Neuronal stem cell (in vitro differentiated cells): ENCODE measurements around the gene SP1.

ENCODE experiments used
- DNase-seq: peaks from one replicate; pipeline ENCODE4 v3.0.0-alpha.2; 2013; ENCODE audit warnings: low spot score
- H2AFZ ChIP-seq: one replicate; pipeline ENCODE4 v1.6.1; 2013; ENCODE audit warnings: mild to moderate bottlenecking, low read length, inconsistent platforms
- H2AK5ac ChIP-seq: 2 replicates; pipeline ENCODE4 v1.6.1; 2013; ENCODE audit warnings: low read depth, mild to moderate bottlenecking, inconsistent platforms, low read length, moderate library complexity, mixed read lengths
- H2BK120ac ChIP-seq: 2 replicates; pipeline ENCODE4 v1.6.1; 2013; ENCODE audit warnings: low read depth, mild to moderate bottlenecking, inconsistent platforms, low read length, moderate library complexity, mixed read lengths
- H2BK12ac ChIP-seq: one replicate; pipeline ENCODE4 v1.6.1; 2013; ENCODE audit warnings: low read length, inconsistent platforms
- H2BK15ac ChIP-seq: 2 replicates; pipeline ENCODE4 v1.6.1; 2013; ENCODE audit warnings: mild to moderate bottlenecking, low read length, inconsistent platforms, mixed read lengths
- H2BK5ac ChIP-seq: one replicate; pipeline ENCODE4 v1.6.1; 2013; ENCODE audit warnings: inconsistent platforms, mild to moderate bottlenecking, low read length, moderate library complexity
- H3K14ac ChIP-seq: one replicate; pipeline ENCODE4 v1.6.1; 2013; ENCODE audit warnings: low read length, inconsistent platforms
- H3K18ac ChIP-seq: 2 replicates; pipeline ENCODE4 v1.6.1; 2013; ENCODE audit warnings: low read length, inconsistent platforms
- H3K23ac ChIP-seq: 2 replicates; pipeline ENCODE4 v1.6.1; 2013; ENCODE audit warnings: low read depth, mild to moderate bottlenecking, mixed read lengths, low read length, inconsistent platforms; ENCODE audit not compliant: poor library complexity
- H3K27ac ChIP-seq: replicated peaks from 3 replicates; pipeline ENCODE4 v1.5.1; 2013; ENCODE audit warnings: low read length, inconsistent platforms
- H3K27me3 ChIP-seq, 3 experiments: 2 replicates each; pipeline ENCODE4 v1.6.1; 2013; ENCODE audit warnings: low read length in 3 of 3, mild to moderate bottlenecking in 2 of 3, inconsistent platforms in 1 of 3, low read depth in 1 of 3, mixed read lengths in 1 of 3, moderate library complexity in 1 of 3; ENCODE audit not compliant: control insufficient read depth in 3 of 3, insufficient read depth in 3 of 3
- H3K36me3 ChIP-seq, 2 donors: replicated peaks in 1 of 2; 2 replicates each; pipeline ENCODE4 v1.6.1; 2013; ENCODE audit warnings: low read length in 2 of 2; ENCODE audit not compliant: control insufficient read depth in 2 of 2, insufficient read depth in 2 of 2
- H3K4ac ChIP-seq: 2 replicates; pipeline ENCODE4 v1.6.1; 2013; ENCODE audit warnings: inconsistent platforms, mild to moderate bottlenecking, low read length, moderate library complexity
- H3K4me1 ChIP-seq, 2 donors: 1 replicate in 1 of 2; 2 replicates in 1 of 2; pipeline ENCODE4 v1.6.1; 2013; ENCODE audit warnings: low read length in 2 of 2, low read depth in 1 of 2; ENCODE audit not compliant: control insufficient read depth in 2 of 2, insufficient read depth in 1 of 2
- H3K4me2 ChIP-seq: one replicate; pipeline ENCODE4 v1.6.1; 2013; ENCODE audit warnings: mild to moderate bottlenecking, low read length, inconsistent platforms; ENCODE audit not compliant: insufficient read depth, poor library complexity, severe bottlenecking
- H3K4me3 ChIP-seq, 2 donors: 2 replicates each; pipeline ENCODE4 v1.5.1; 2013; ENCODE audit warnings: low read length in 2 of 2, mild to moderate bottlenecking in 2 of 2, inconsistent platforms in 1 of 2, moderate library complexity in 1 of 2
- H3K79me1 ChIP-seq: one replicate; pipeline ENCODE4 v1.6.1; 2013; ENCODE audit warnings: low read depth, mild to moderate bottlenecking, inconsistent platforms, low read length, moderate library complexity
- H3K9ac ChIP-seq: one replicate; pipeline ENCODE4 v1.6.1; 2013; ENCODE audit warnings: mild to moderate bottlenecking, low read depth, low read length, inconsistent platforms; ENCODE audit not compliant: poor library complexity
- H3K9me3 ChIP-seq, 2 donors: replicated peaks in 1 of 2; 2 replicates each; pipeline versions ENCODE3 to v1.6.1; 2013; ENCODE audit warnings: low read length in 2 of 2, mild to moderate bottlenecking in 2 of 2, inconsistent platforms in 1 of 2, low read depth in 1 of 2, mixed read lengths in 1 of 2, moderate library complexity in 1 of 2; ENCODE audit not compliant: control insufficient read depth in 2 of 2, insufficient read depth in 1 of 2
- H4K8ac ChIP-seq: one replicate; pipeline ENCODE4 v1.6.1; 2013; ENCODE audit warnings: low read depth, mild to moderate bottlenecking, inconsistent platforms, low read length, moderate library complexity
- H4K91ac ChIP-seq: one replicate; pipeline ENCODE4 v1.6.1; 2013; ENCODE audit warnings: low read length, low read depth, mild to moderate bottlenecking, inconsistent platforms; ENCODE audit not compliant: poor library complexity
- WGBS, 2 donors: extraction: QIAGEN DNeasy Blood & Tissue Kit; methylation state at CpG; one replicate each; pipeline ENCODE4 v1.1.7; 2013; ENCODE audit warnings: missing lambda C conversion rate in 2 of 2, mixed read lengths in 1 of 2; ENCODE audit not compliant: insufficient read length in 2 of 2, insufficient replicate concordance in 1 of 2; ENCODE audit errors: extremely low coverage in 2 of 2; 5-methylcytosine and 5-hydroxymethylcytosine counted together

Gene SP1

GRCh38 chr12:53338017-53338416, 42.0 kb upstream of the SP1 start:
- Histone ChIP-seq H2AK5ac (no peak overlapping the region), H3K36me3 (no peaks in the 10 kb centered on the region), H3K9ac (no peak overlapping the region), H3K4me3 (no peak overlapping the region), H4K91ac (no peak overlapping the region), H3K4me2 (no peak overlapping the region), H3K18ac (peak overlapping the region; percentile 65), H3K4me1 (peaks cover 5 to 34% of the 10 kb centered on the region in 2 donors), H3K14ac (no peak overlapping the region), H3K4ac (no peak overlapping the region), H3K23ac (no peak overlapping the region), H3K79me1 (no peaks in the 10 kb centered on the region), H2BK120ac (no peak overlapping the region), H3K27ac (no peak overlapping the region), H2AFZ (no peak overlapping the region), H4K8ac (no peak overlapping the region), H2BK12ac (no peak overlapping the region), H3K9me3 (no peaks in the 10 kb centered on the region), H3K27me3 (peaks cover 0 to 85% (median 0%) of the 10 kb centered on the region in 3 experiments), H2BK15ac (no peak overlapping the region), H2BK5ac (no peak overlapping the region)
- no peak for DNase-seq
- WGBS, 2 donors: no CpG with 5 or more reads among the region's 11 CpGs

- H2BK5ac ChIP-seq: peak overlapping the region; percentile 42
- H3K4me2 ChIP-seq: no peak overlapping the region
- H2AFZ ChIP-seq: no peak overlapping the region
- H3K9me3 ChIP-seq: no peaks in the 10 kb centered on the region
- no peak overlapping the region for H4K91ac ChIP-seq
- no peak overlapping the region for H3K27ac ChIP-seq
- no peak overlapping the region for H4K8ac ChIP-seq
- H3K4ac ChIP-seq: no peak overlapping the region
- no peaks in the 10 kb centered on the region for H3K79me1 ChIP-seq
- no peak overlapping the region for H3K23ac ChIP-seq
- WGBS, 2 donors: no CpG with 5 or more reads among the region's 6 CpGs
- H3K27me3 ChIP-seq: peaks cover 0 to 85% (median 0%) of the 10 kb centered on the region in 3 experiments
- peak overlapping the region; percentile 35 for H3K18ac ChIP-seq
- H3K14ac ChIP-seq: no peak overlapping the region
- H2AK5ac ChIP-seq: peak overlapping the region; percentile 70
- peak overlapping the region; percentile 33 for H2BK120ac ChIP-seq
- no peak overlapping the region for H2BK12ac ChIP-seq
- H3K36me3 ChIP-seq: no peaks in the 10 kb centered on the region
- peaks cover 5 to 34% of the 10 kb centered on the region in 2 donors for H3K4me1 ChIP-seq
- H2BK15ac ChIP-seq: peak overlapping the region; percentile 62
- H3K4me3 ChIP-seq: no peak overlapping the region
- no peak overlapping the region for H3K9ac ChIP-seq
- no peak for DNase-seq
Observed at GRCh38 chr12:53338916-53339315, 41.1 kb upstream of the SP1 start.

GRCh38 chr12:53340398-53340797, 39.6 kb upstream of the SP1 start:
- Histone ChIP-seq H3K18ac (no peak overlapping the region), H3K9ac (no peak overlapping the region), H3K4me3 (no peak overlapping the region), H2BK5ac (peak overlapping the region; percentile 85), H3K9me3 (no peaks in the 10 kb centered on the region), H3K4me2 (no peak overlapping the region), H4K8ac (no peak overlapping the region), H3K14ac (no peak overlapping the region), H3K36me3 (no peaks in the 10 kb centered on the region), H3K4ac (no peak overlapping the region), H2BK12ac (no peak overlapping the region), H3K27me3 (peaks cover 0 to 80% (median 4%) of the 10 kb centered on the region in 3 experiments), H3K79me1 (no peaks in the 10 kb centered on the region), H4K91ac (no peak overlapping the region), H2AFZ (no peak overlapping the region), H3K4me1 (peaks cover 2 to 30% of the 10 kb centered on the region in 2 donors), H2BK15ac (peak overlapping the region; percentile 79), H3K23ac (no peak overlapping the region), H3K27ac (no peak overlapping the region), H2BK120ac (no peak overlapping the region), H2AK5ac (no peak overlapping the region)
- DNase-seq: no peak
- WGBS, 2 donors: no CpG with 5 or more reads among the region's 9 CpGs

GRCh38 chr12:53343449-53343848, 36.5 kb upstream of the SP1 start:
- no peaks in the 10 kb centered on the region for H3K79me1 ChIP-seq
- no peak overlapping the region for H3K4ac ChIP-seq
- H4K91ac ChIP-seq: no peak overlapping the region
- no peak overlapping the region for H3K4me2 ChIP-seq
- H4K8ac ChIP-seq: no peak overlapping the region
- H3K4me1 ChIP-seq: peaks cover 5 to 15% of the 10 kb centered on the region in 2 donors
- no peak overlapping the region for H2AK5ac ChIP-seq
- WGBS, 2 donors: no CpG with 5 or more reads among the region's 3 CpGs
- no peaks in the 10 kb centered on the region for H3K9me3 ChIP-seq
- H2BK120ac ChIP-seq: no peak overlapping the region
- no peak overlapping the region for H2BK5ac ChIP-seq
- no peak overlapping the region for H3K4me3 ChIP-seq
- H3K18ac ChIP-seq: no peak overlapping the region
- no peak overlapping the region for H3K23ac ChIP-seq
- no peak overlapping the region for H2AFZ ChIP-seq
- H3K27ac ChIP-seq: no peak overlapping the region
- H3K36me3 ChIP-seq: no peaks in the 10 kb centered on the region
- H3K9ac ChIP-seq: no peak overlapping the region
- H3K14ac ChIP-seq: no peak overlapping the region
- peaks cover 0 to 63% (median 4%) of the 10 kb centered on the region in 3 experiments for H3K27me3 ChIP-seq
- no peak overlapping the region for H2BK15ac ChIP-seq
- no peak for DNase-seq
- H2BK12ac ChIP-seq: no peak overlapping the region
